Stimulated activated CD8-positive, alpha-beta memory T cell treated with anti-CD3 and anti-CD28 coated beads, Interleukin-12 subunit alpha, Interleukin-12 subunit beta, amount 100 ng/mL, for 1 hour (primary cell): Measurements from ENCODE around the gene TOGARAM1.

Experiments
- DNase-seq: peaks from one replicate; pipeline ENCODE4 v3.0.0-alpha.2; 2020; ENCODE audit warnings: low read depth

The TOGARAM1 gene

GRCh38 chr14:44963775-44964380 is 1.9 kb downstream of the TOGARAM1 start:
- DNase-seq, result no peak

- DNase-seq, result no peak
Observed at GRCh38 chr14:44966601-44967336, 4.8 kb downstream of the TOGARAM1 start.

- no peak for DNase-seq
Observed at GRCh38 chr14:44968714-44969113, 6.7 kb downstream of the TOGARAM1 start.

- DNase-seq, result no peak
Observed at GRCh38 chr14:44970907-44971306, 8.9 kb downstream of the TOGARAM1 start.

GRCh38 chr14:44971459-44971858 is 9.5 kb downstream of the TOGARAM1 start:
- no peak for DNase-seq

GRCh38 chr14:44979273-44979672 is 17.3 kb downstream of the TOGARAM1 start:
- DNase-seq, result no peak

GRCh38 chr14:44979740-44980356 is 17.9 kb downstream of the TOGARAM1 start:
- DNase-seq, result no peak

- no peak for DNase-seq
Observed at GRCh38 chr14:44981198-44981597, 19.2 kb downstream of the TOGARAM1 start.

- DNase-seq, result no peak
Observed at GRCh38 chr14:44982594-44982993, 20.6 kb downstream of the TOGARAM1 start.

- DNase-seq, result no peak
Observed at GRCh38 chr14:44988694-44989093, 26.7 kb downstream of the TOGARAM1 start.

- DNase-seq, result no peak
Observed at GRCh38 chr14:44989497-44990440, 27.8 kb downstream of the TOGARAM1 start.

- no peak for DNase-seq
Observed at GRCh38 chr14:44990533-44990932, 28.5 kb downstream of the TOGARAM1 start.

GRCh38 chr14:44995196-44995595 is 33.2 kb downstream of the TOGARAM1 start:
- DNase-seq, result no peak

GRCh38 chr14:44995770-44996294 is 33.8 kb downstream of the TOGARAM1 start:
- no peak for DNase-seq

- DNase-seq, result no peak
Observed at GRCh38 chr14:45003924-45004323, 41.9 kb downstream of the TOGARAM1 start.

GRCh38 chr14:45015133-45015532 is 53.1 kb downstream of the TOGARAM1 start:
- DNase-seq, result no peak

GRCh38 chr14:45028107-45028626 is 66.2 kb downstream of the TOGARAM1 start:
- DNase-seq, result no peak

GRCh38 chr14:45034730-45035129 is 72.7 kb downstream of the TOGARAM1 start:
- no peak for DNase-seq

GRCh38 chr14:45038256-45038655 is 76.3 kb downstream of the TOGARAM1 start:
- DNase-seq, result no peak

GRCh38 chr14:45038865-45039264 is 76.9 kb downstream of the TOGARAM1 start:
- DNase-seq, result no peak

- no peak for DNase-seq
Observed at GRCh38 chr14:45039390-45039789, 77.4 kb downstream of the TOGARAM1 start.

- DNase-seq, result no peak
Observed at GRCh38 chr14:45041641-45042040, 79.7 kb downstream of the TOGARAM1 start.
